GM20000 (cell line): ENCODE data around the gene ARID5A.

ENCODE experiments used
- DNase-seq: peaks from one replicate; pipeline ENCODE4 v3.0.0; 2012; ENCODE audit warnings: low spot score
- TF ChIP-seq, protein P1 (sequence below): IDR thresholded peaks from 2 replicates; pipeline ENCODE4 v1.5.1; 2012; ENCODE audit warnings: mild to moderate bottlenecking, control low read depth; ENCODE audit errors: extremely low read depth, missing control alignments

The ARID5A gene

DNA sequence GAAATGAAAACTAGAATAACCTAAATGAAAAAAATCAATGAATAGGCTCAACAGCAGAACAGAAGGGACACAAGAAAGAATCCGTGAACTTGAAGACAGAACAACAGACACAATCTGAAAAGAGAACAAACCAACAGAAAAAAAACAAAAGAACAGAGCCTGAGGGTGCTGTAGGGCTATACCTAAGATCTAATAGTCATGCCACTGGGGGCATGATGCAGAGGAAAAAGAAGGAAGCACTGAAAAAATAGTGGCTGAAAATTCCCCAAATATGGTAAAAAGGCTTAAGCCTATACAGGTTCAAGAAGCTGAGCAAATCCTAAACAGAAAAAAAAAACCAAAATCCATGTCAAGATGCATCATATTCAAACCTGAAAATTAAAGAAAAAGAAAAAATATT is 51.3 kb downstream of the ARID5A start:
- TF ChIP-seq, protein P1, sequence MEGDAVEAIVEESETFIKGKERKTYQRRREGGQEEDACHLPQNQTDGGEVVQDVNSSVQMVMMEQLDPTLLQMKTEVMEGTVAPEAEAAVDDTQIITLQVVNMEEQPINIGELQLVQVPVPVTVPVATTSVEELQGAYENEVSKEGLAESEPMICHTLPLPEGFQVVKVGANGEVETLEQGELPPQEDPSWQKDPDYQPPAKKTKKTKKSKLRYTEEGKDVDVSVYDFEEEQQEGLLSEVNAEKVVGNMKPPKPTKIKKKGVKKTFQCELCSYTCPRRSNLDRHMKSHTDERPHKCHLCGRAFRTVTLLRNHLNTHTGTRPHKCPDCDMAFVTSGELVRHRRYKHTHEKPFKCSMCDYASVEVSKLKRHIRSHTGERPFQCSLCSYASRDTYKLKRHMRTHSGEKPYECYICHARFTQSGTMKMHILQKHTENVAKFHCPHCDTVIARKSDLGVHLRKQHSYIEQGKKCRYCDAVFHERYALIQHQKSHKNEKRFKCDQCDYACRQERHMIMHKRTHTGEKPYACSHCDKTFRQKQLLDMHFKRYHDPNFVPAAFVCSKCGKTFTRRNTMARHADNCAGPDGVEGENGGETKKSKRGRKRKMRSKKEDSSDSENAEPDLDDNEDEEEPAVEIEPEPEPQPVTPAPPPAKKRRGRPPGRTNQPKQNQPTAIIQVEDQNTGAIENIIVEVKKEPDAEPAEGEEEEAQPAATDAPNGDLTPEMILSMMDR = no peak
- DNase-seq = no peak

DNA sequence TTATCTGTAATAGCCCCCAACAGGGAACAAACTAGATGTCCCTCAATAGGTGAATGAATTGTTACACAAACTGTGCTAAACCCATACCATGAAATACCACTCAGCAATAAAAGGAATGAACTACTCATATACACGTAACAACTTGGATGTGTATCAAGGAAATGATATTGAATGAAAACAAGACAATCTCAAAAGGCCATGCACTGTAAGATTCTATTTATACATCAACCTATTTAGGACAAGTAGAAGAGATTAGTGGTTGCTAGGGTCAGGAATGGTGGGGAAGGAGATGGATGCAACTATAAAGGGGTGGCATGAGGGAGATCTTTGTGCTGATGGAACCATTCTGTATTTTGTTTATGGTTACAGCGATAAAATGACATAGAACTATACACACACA is 54.5 kb downstream of the ARID5A start:
- DNase-seq = no peak
- TF ChIP-seq, protein P1 = no peak

DNA sequence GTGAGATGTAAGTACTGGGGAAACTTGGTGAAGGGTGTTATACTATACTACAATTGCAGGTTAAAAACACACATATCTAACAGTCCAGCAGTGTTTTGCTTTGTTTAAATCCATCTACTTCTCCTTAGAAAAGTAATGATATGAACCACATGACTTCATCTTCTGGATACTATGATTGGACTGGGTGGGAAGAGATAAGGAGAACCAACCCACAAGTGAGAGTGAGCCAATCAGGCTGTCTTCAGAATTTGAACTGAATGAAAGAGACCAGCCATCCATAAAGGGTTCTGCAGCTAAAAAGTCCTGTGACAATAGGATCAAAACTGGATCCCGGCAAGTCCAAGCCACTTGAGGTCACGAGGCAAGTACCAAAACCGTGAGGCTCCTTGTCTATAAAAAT is 54.9 kb downstream of the ARID5A start:
- no peak for DNase-seq
- TF ChIP-seq, protein P1 = no peak

DNA sequence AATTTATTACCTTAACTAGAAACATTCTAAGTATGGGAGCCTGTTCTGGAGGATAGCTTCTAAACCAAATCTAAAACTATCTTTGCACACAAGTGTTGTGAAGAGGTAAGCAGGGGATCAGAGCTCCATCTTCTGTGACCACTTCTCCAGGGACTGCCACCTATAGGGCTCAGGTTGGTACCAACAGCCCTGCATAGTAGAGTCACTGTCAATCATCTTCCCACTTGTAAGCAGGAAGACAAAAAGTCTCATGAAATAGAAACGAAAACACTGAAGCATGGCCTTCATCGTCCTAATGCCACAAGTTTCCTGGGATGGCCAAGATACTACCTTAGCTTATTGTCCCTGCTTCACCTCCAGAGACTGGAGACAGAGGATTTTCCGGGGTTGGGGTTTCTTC is 57.7 kb downstream of the ARID5A start:
- no peak for DNase-seq
- TF ChIP-seq, protein P1 = no peak

DNA sequence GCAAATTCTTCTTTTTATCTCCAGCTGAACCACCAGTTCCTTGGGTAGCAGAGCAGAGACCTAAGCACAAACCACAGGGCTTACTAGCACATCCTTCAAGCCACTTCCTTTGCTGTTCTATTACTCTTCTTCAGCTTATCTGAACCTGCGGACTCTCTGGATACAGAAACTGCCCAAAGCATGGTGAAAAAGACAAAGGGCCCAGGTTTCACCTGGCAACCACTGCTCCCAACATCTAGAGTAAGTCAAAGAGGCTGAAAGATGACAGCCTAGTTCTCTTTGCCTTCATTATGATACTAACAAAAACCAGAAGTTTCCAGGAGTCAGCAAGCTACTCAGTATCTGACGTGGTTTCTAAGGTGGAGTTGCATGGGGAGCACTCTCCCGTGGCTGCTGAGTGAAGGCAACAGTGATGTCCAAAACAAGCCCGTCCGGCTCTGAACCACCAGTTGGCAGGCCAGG is 58.2 kb downstream of the ARID5A start:
- TF ChIP-seq, protein P1 = no peak
- DNase-seq = no peak

DNA sequence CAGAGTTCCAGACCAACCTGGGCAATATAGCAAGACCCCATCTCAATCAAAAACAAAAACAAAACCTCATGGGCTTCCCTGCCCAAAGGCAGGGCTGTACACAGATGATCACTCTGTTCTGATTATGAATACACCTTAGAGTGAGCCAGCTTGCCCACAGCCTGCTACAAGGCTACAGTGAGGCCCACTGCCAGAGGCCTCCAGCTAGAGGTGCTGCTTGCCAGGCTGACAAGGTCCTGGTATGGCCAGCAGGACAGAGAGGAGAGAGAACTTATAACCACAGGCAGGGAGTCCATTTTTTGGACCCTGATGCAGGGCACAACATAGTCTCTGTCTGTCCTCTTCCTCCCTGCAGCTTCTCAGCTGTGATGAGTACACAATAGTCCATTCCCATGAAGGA is 60.0 kb downstream of the ARID5A start:
- TF ChIP-seq, protein P1 = no peak
- DNase-seq = no peak

DNA sequence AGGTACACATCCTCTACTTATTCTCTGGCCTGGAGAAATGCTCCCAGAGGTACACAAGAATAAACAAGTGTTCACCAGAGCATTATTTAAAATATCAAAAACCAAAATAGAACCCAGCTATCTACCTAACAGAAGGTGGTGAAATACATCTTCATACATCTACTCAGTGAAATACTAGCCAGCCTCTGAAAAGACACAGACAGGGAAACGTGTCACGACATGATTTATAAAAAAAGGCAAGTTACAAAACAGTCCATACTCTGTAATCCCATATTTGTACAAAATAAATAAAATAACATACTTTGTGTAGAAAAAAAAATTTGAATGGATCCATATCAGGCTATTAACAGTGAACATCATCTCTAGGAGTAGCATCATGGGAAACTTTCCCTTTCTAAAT is 63.4 kb downstream of the ARID5A start:
- no peak for DNase-seq
- TF ChIP-seq, protein P1 = no peak
